Measurements from ENCODE around the gene BTC. TPM values are rescaled to one million over a fixed set of nuclear protein-coding genes. Genes with fewer than 3 reads are reported as not detected.

Gene BTC
- total RNA-seq, 1 experiment from 2014 or later, result 0.14 TPM

DNA sequence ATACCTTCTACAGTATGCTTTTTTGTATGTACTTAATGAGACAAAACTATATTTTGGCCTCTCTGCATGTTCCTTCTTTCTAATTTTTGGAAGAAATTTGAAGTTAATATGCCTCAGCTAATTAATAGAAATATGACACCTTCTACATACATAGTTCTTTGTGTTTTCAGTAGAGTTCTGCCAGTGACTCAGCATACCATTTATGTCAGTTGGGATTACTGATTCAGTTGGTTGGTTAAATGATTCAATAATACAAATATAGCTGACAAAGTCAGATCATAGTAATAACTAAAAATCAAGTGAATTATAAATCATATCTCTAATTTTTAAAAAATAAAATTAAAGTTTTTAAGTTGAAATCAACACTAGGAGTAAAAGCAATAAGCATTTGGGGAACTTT lies 16.8 kb downstream of the BTC start:
- no peak for DNase-seq
- H3K27me3 ChIP-seq (ENCODE audit: control insufficient read depth, insufficient read depth, low read length), result no peaks in the 10 kb centered on the region

DNA sequence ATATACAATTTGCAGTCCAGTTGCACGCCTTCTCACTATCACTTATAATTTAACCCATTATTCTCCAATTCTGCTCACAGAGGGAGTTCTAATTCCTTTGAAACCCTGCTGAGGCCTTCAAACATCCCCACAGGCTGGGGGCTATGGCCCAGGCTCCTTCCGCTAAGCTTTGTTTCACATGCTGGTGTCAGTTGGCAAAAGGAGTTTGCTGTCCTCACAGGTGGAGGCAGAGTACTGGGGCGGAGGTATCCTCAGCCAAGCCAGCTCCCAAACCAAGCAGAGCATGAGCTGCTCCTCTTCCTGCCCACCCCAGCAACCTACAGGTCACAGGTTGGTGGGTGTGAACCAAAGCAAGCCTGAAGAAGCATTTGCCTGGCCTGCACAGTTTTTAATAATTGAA lies 21.5 kb downstream of the BTC start:
- Histone ChIP-seq H3K27me3 (ENCODE audit: control insufficient read depth, insufficient read depth, low read length) (no peaks in the 10 kb centered on the region), H3K36me3 (replicated peaks; ENCODE audit: control insufficient read depth, insufficient read depth, low read length) (no peaks in the 10 kb centered on the region), H3K4me3 (ENCODE audit: insufficient read depth, low read depth, low read length) (no peak overlapping the region)
- no peak for DNase-seq

More for the DNA sequence above, 16.8 kb downstream of the BTC start:
- Histone ChIP-seq H3K4me3 (ENCODE audit: insufficient read depth, low read depth, low read length) (no peak overlapping the region), H3K36me3 (replicated peaks; ENCODE audit: control insufficient read depth, insufficient read depth, low read length) (no peaks in the 10 kb centered on the region)

DNA sequence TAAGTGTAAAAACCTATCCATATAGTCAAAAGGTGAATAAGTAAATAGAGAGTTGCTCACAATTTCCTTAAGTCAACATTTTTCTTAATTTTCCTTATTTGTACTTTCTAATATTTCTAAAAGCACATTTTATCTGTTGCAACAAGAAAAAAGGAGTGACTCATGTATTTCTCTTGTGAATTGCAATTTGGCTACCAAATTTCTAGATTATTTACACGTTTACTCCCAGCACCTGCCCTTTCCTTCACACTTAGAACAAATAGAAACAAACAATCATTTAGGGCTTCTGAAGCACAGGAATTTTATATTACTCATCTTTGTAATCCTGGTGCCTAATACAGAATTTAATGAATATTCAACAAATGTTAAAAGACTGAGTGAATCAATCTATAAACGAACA lies 22.2 kb downstream of the BTC start:
- no peak overlapping the region for H3K4me3 ChIP-seq (ENCODE audit: insufficient read depth, low read depth, low read length)
- DNase-seq, result no peak
- H3K27me3 ChIP-seq (ENCODE audit: control insufficient read depth, insufficient read depth, low read length), result no peaks in the 10 kb centered on the region
- no peaks in the 10 kb centered on the region for H3K36me3 ChIP-seq (replicated peaks; ENCODE audit: control insufficient read depth, insufficient read depth, low read length)

DNA sequence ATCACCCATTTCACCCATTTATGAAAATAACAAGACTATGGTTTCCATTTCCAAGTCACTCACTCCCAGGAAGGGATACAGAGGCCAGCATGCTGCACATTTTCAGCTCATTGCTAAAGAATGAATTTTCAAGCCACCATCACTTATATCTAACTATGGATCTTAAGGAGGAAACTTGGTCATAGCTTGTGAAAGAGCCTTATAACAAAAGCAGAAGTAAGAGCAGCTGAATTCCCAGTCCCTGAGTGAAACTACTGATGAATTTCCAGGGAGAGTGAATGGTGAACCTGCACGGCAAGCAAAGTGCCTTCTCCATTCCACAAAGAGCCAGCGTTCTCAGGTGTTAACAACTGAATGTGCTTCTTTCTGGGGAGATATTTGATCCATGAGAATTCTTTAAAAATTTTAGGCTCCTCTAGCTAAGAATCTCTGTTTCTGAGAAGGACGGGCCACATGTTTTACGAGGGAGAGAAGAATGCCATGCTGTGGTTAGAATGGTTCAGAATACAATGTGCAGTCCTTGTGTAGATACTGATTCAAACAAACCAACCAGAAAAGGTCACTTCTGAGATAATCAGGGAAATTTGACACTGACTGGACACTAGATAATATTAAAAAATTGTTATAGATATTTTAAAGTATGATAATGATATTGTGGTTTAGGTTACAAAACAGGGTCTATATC lies 24.0 kb downstream of the BTC start:
- Histone ChIP-seq H3K36me3 (replicated peaks; ENCODE audit: control insufficient read depth, insufficient read depth, low read length) (no peaks in the 10 kb centered on the region), H3K27me3 (ENCODE audit: control insufficient read depth, insufficient read depth, low read length) (no peaks in the 10 kb centered on the region), H3K4me3 (ENCODE audit: insufficient read depth, low read depth, low read length) (no peak overlapping the region)
- DNase-seq, result no peak

DNA sequence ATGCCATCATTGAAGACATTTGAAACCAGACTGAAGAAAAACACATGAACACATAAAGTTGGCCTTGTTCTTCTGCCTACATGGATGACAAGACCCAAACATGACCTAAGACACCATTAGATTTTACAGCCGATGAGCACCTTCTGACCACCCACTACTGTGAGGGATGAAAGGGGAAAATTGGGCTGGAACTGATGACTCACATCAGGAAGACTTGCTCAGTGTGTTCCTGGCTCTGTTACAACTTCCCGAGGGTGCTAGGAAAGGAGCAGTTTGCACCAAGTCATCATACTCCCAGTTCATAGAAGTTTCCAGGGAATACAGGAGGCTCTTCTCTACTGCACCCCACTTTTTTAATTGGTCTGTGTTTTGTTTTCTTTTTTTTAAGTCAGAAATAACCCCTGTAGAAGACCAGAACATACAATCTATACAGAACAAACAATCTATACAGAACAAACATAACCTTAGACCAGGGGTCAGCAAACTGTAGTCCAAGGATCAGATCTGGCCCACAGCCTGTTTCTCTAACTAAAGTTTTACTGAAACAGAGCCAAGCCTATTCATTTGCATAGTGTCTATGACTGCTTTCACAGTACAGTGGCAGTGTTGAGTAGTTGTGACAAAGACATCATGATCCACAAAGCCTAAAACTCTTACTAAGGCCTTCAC lies 25.3 kb downstream of the BTC start:
- Histone ChIP-seq H3K4me3 (ENCODE audit: insufficient read depth, low read depth, low read length) (no peak overlapping the region), H3K36me3 (replicated peaks; ENCODE audit: control insufficient read depth, insufficient read depth, low read length) (no peaks in the 10 kb centered on the region), H3K27me3 (ENCODE audit: control insufficient read depth, insufficient read depth, low read length) (no peaks in the 10 kb centered on the region)
- no peak for DNase-seq

DNA sequence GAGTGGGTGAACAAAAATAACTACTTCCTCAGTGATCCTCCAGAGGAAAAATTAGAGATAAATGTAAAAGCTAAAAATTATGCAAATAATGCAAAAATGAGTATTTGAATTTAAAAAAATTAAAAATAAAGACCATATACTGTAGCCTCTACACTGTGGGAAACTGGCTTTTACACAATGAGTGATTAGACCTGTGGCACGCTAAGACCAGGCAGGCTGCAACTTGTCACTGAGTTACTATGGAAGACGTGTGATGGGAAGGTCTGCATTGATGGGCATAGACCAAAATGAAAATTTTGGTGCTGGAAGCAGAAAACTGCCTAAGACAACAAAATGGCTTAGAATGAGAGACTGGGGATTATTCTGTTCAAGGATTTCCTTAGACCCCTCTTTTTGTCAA lies 30.2 kb downstream of the BTC start:
- H3K36me3 ChIP-seq (replicated peaks; ENCODE audit: control insufficient read depth, insufficient read depth, low read length), result no peaks in the 10 kb centered on the region

DNA sequence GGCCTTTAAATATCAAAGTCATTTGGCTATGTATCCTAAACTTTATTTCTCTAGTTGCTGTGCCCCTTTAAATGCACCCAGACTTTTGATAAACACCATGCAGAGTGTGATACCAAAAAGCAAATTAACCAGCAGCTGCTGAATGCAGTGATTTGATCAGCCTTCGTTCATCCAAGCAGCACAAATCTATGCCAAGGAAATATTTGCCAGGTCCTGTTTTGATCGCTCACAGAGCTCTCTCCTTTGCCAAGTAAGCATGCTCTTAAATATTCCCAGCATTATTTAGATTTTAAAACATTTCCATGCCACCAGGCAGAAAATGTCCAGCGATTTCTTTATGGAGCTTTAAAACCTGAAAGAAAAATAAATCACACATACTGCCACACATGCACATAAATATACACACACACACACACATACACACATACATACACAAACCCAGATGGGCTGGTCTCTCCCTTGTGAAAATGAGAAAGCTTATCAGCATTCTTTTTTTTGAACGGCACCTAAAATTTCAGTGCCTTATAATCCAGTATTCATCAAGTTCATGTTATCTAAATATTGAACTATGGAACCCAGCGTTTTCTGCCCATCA lies 35.7 kb downstream of the BTC start:
- Histone ChIP-seq H3K36me3 (replicated peaks; ENCODE audit: control insufficient read depth, insufficient read depth, low read length) (no peaks in the 10 kb centered on the region), H3K4me3 (ENCODE audit: insufficient read depth, low read depth, low read length) (no peak overlapping the region), H3K27me3 (ENCODE audit: control insufficient read depth, insufficient read depth, low read length) (no peaks in the 10 kb centered on the region)
- DNase-seq, result no peak

More for the DNA sequence above, 30.2 kb downstream of the BTC start:
- no peak overlapping the region for H3K4me3 ChIP-seq (ENCODE audit: insufficient read depth, low read depth, low read length)
- no peaks in the 10 kb centered on the region for H3K27me3 ChIP-seq (ENCODE audit: control insufficient read depth, insufficient read depth, low read length)
- DNase-seq, result no peak

DNA sequence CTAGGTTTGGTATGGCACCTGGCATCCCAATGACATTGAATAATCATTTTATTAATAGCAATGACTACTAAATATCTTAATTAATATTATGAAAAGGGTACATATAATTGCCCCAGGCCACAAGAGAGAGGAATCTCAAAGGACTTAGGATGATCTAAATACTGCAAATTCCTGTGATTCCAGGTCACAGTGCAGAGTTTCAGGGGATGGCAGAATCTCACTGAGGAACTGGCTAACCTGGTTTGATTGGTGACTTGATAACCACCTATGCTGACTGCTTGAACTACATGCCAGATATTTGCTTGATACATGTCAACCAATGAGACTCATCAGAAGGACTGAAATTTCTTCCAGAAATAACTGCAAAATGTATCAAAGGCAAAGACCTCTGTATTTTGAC lies 37.2 kb downstream of the BTC start:
- Histone ChIP-seq H3K27me3 (ENCODE audit: control insufficient read depth, insufficient read depth, low read length) (no peaks in the 10 kb centered on the region), H3K36me3 (replicated peaks; ENCODE audit: control insufficient read depth, insufficient read depth, low read length) (no peaks in the 10 kb centered on the region), H3K4me3 (ENCODE audit: insufficient read depth, low read depth, low read length) (no peak overlapping the region)
- DNase-seq, result no peak

DNA sequence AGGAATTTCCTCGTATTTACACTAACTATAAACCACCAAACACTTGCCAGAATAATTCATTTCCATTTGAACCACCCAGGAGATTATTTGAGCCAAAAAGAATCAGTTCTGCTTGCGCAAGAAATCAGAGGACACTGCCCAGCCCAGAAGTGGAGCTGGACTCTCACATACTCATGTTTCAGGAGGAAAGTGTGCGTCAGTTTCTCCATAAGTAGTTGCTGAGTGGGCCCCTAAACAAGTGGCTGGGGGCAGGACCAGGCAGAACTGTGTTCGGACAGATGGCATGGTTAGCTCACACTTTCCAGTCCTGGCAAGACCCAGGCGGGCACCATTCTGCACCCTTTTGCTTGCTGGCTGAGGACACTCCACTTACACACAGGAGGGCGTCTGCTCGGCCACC lies 38.8 kb downstream of the BTC start:
- Histone ChIP-seq H3K36me3 (replicated peaks; ENCODE audit: control insufficient read depth, insufficient read depth, low read length) (no peaks in the 10 kb centered on the region), H3K4me3 (ENCODE audit: insufficient read depth, low read depth, low read length) (no peak overlapping the region), H3K27me3 (ENCODE audit: control insufficient read depth, insufficient read depth, low read length) (no peaks in the 10 kb centered on the region)
- DNase-seq, result no peak

DNA sequence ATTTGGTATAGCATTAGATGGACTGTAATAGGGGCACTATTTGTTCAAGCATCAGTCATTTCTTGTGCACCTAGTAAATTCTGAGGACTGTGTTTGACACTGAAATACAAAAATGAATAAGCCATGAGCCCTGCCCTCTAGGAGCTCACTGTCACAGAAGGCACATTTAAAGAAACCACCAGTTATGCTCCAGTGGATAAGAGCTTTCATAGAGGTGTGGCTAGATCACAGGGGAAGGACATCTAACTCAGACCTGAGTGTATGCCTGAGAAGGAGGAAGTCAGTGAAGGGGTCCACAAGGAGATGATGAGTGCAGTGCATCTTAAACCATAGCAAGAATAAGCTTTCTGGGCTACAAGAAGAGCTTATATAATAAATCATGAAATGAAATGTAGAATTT lies 40.1 kb downstream of the BTC start:
- no peak for DNase-seq
- Histone ChIP-seq H3K4me3 (ENCODE audit: insufficient read depth, low read depth, low read length) (no peak overlapping the region), H3K27me3 (ENCODE audit: control insufficient read depth, insufficient read depth, low read length) (no peaks in the 10 kb centered on the region), H3K36me3 (replicated peaks; ENCODE audit: control insufficient read depth, insufficient read depth, low read length) (no peaks in the 10 kb centered on the region)

DNA sequence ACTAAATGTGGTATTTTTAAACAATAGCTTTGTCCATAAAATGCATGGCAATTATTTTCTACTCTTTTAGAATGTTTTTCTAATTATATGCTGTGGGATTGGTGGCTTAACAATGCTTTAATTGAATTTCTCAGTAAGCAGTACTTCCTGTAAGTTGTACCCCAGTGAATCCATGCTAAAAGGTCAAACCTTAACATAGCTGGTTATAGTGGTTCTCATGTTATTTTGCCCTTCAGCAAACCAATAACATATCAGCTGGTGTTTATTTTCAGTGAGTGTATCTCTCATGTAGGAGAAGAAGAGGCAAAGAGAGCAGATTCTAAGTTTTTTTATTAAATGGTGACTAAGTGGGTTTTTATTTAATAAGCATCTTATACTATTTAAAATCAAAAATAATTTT lies 41.5 kb downstream of the BTC start:
- DNase-seq, result no peak
- Histone ChIP-seq H3K4me3 (ENCODE audit: insufficient read depth, low read depth, low read length) (no peak overlapping the region), H3K36me3 (replicated peaks; ENCODE audit: control insufficient read depth, insufficient read depth, low read length) (no peaks in the 10 kb centered on the region), H3K27me3 (ENCODE audit: control insufficient read depth, insufficient read depth, low read length) (no peaks in the 10 kb centered on the region)

DNA sequence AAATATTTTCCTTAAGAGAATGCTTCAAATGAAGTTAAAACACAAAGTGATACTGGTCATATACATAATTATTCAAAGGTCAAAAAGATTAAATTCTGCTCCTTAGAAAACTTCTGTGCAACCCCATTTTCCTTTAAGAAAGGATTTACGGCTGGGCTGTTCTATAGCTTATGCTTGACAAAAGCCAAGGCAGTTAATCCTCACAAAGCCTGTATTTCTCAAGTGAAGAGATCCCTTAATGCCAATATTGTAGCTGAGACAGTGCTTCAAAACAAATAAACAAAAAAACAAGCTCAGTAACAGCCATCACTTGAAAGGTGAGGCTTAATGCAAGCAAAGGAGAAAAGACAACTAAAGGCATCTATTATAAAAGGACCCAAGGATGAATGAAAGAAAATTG lies 42.5 kb downstream of the BTC start:
- no peak for DNase-seq

DNA sequence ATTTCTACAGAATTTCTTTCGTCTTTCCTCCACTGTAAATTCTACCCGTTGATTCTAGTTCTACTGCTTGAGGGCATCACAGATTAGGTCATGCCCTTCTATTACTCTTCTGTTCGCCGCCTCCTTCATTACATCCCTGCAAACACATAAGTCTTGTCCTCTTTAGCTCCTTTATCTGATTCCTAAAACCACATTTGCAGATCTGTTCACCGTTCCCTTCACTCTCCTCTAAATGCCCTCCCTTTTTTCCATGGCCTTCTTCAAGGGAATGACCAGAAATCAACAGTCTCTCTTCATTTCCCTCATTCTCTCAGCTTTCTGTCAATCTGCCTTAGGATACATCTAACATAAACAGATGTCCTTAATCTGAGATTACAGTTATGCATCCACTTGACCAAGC lies 43.1 kb downstream of the BTC start:
- H3K36me3 ChIP-seq (replicated peaks; ENCODE audit: control insufficient read depth, insufficient read depth, low read length), result no peaks in the 10 kb centered on the region
- H3K4me3 ChIP-seq (ENCODE audit: insufficient read depth, low read depth, low read length), result no peak overlapping the region
- no peak for DNase-seq
- no peaks in the 10 kb centered on the region for H3K27me3 ChIP-seq (ENCODE audit: control insufficient read depth, insufficient read depth, low read length)

More for the DNA sequence above, 42.5 kb downstream of the BTC start:
- Histone ChIP-seq H3K27me3 (ENCODE audit: control insufficient read depth, insufficient read depth, low read length) (no peaks in the 10 kb centered on the region), H3K36me3 (replicated peaks; ENCODE audit: control insufficient read depth, insufficient read depth, low read length) (no peaks in the 10 kb centered on the region), H3K4me3 (ENCODE audit: insufficient read depth, low read depth, low read length) (no peak overlapping the region)

DNA sequence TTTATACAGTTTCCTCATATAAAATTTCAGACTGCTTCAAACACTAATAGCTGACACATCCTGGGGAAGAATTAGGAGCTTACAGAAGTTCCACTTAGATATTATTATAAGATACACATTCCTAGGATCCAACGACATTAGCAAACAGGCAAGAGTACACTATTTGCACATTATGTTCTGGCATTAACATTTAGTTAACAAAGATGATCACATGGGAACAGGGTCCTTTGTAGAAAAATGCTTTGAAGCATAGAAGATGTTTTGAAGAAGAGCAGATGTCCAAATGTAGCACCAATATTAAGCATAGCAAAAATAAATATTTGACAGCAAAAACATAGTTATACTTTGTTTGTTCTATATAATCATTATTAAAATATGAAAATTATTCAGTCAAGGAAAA lies 52.1 kb downstream of the BTC start:
- DNase-seq, result no peak
- no peaks in the 10 kb centered on the region for H3K27me3 ChIP-seq (ENCODE audit: control insufficient read depth, insufficient read depth, low read length)
- no peaks in the 10 kb centered on the region for H3K36me3 ChIP-seq (replicated peaks; ENCODE audit: control insufficient read depth, insufficient read depth, low read length)
- no peak overlapping the region for H3K4me3 ChIP-seq (ENCODE audit: insufficient read depth, low read depth, low read length)

DNA sequence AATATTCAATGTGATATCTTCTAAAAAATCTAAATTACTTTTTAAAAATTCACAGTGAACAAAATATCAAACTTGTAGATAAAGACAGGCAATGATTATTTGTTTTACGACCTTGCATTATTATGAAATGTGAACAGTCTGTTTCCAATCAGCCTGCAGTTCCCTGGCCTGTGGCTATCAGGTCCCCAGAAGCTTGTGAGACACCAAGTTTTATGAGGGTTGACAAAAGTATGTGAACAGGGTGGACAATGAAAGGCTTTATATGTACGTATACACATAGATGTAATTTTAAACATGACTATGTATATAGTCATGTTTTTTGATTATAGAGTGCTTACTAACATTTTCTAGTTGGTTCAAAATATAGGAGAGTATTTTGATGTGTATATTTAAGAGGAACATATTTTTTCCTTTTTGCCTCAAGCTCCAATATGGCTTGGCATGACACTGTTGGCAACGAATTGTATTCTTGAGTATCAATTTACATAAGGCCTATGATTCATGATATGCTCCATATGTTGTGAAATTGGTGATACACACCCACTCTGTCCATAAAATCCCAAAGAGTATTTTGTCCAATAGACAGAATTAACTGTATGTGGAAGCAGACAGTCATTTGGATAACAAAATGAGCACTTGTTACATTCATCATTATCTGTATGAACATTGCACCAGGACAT lies 55.7 kb downstream of the BTC start:
- Histone ChIP-seq H3K4me3 (ENCODE audit: insufficient read depth, low read depth, low read length) (no peak overlapping the region), H3K36me3 (replicated peaks; ENCODE audit: control insufficient read depth, insufficient read depth, low read length) (no peaks in the 10 kb centered on the region), H3K27me3 (ENCODE audit: control insufficient read depth, insufficient read depth, low read length) (no peaks in the 10 kb centered on the region)
- no peak for DNase-seq

All from H7 (cell line).